Measurements from ENCODE around the gene CPEB3.
A peak's percentile ranks its signal among the peaks of the same experiment; 100 is the strongest.

CPEB3 gene

DNA sequence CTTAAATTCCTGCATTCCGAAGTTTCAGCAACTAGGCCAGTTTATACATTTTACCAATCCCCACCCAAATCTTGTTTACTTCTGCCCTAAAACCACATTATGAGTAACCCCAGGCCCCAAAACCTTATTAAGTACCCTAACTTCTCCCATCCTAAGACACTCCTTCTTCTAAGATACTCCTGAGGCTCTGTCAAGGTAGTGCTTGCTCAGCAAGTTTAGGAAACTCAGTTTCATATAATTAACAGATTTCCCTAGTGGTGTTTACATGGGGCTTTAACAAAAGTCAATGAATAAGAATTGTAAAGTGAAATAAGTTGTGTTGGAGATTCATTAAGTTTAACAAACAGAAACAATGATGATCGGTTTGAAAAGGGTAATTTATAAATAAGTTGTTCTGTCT is 77.8 kb downstream of the CPEB3 start:
- TF ChIP-seq POLR2A (IDR thresholded peaks at IDR 0.05; ENCODE audit: low read depth, low read length): no peak
- FAIRE-seq (no peak), DNase-seq (ENCODE audit: insufficient read length, low spot score) (no peak)

DNA sequence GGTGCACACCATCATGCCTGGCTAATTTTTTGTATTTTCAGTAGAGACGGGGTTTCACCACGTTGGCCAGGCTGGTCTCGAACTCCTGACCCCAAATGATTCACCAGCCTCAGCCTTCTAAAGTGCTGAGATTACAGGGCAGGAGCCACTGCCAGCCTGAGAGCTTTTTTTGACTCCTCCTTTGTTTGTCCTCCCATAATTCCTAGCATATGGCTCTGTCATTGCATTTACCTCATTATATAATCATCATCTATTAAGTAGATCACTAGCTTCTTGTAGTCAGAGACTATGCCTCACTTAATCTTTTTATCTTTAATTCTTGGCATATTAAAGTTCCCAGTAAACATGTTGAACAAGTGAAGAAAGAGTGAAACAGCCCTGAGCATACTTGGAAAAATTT is 82.1 kb downstream of the CPEB3 start:
- no peak for DNase-seq (ENCODE audit: insufficient read length, low spot score)
- peak; percentile 68 for FAIRE-seq
- TF ChIP-seq POLR2A (IDR thresholded peaks at IDR 0.05; ENCODE audit: low read depth, low read length): no peak

GRCh38 chr10:92208157-92208720 is 82.6 kb downstream of the CPEB3 start:
- no peak for TF ChIP-seq POLR2A (IDR thresholded peaks at IDR 0.05; ENCODE audit: low read depth, low read length)
- DNase-seq (ENCODE audit: insufficient read length, low spot score) (no peak), FAIRE-seq (no peak)

GRCh38 chr10:92207061-92207460 is 83.8 kb downstream of the CPEB3 start:
- DNase-seq (ENCODE audit: insufficient read length, low spot score) (no peak), FAIRE-seq (no peak)
- no peak for TF ChIP-seq POLR2A (IDR thresholded peaks at IDR 0.05; ENCODE audit: low read depth, low read length)

DNA sequence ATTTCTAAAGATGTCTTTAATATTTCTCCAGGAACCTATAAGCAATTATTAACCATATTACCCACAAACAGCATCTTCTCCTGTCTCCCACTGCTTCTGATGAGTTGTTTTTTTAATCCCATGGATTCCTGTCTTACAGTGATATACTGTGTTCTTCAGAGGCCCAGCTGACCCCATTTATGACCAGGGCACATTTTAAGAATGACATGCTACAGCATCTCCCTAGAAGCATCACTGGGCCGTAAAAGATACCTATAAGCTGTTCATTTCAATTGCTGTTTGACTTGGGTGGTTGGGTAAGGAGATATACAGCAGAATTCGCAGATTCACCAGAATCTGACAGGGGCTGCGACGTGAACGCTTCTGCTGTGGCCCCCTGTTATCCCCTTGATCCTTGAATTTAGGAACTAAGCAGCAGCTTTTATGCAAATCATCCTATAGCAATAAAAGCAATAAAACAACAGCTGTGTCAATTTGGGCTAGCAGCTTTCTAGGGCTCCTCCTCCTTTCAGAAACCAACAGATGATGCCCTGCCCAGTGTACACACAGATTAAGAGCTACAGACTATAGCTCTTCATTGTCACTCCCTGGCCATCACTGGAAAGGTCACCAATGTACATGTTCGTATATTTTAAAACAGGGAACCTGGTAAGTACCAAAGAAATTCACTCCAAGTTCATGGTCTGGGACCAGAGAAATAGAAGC is 86.8 kb downstream of the CPEB3 start:
- no peak for DNase-seq (ENCODE audit: insufficient read length, low spot score)
- no peak for FAIRE-seq
- TF ChIP-seq POLR2A (IDR thresholded peaks at IDR 0.05; ENCODE audit: low read depth, low read length): no peak

DNA sequence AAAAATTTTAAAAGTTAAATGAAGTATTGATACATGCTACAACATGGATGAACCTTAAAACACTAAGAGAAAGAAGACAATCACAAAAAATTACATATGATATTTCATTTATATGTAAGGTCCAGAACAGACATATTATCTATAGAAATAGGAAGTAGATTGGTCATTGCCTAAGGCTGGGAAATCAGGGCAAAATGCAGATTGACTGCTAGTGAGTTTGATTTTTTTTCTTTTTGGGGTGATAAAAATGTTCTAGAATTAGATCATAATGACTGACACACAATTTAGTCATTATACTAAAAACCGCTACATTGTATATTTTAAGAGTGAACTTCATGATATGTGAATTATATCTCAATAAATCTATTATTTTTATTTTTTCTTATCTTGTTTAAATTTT is 88.3 kb downstream of the CPEB3 start:
- DNase-seq (ENCODE audit: insufficient read length, low spot score): no peak
- no peak for FAIRE-seq
- TF ChIP-seq POLR2A (IDR thresholded peaks at IDR 0.05; ENCODE audit: low read depth, low read length): no peak

GRCh38 chr10:92200564-92200963 is 90.3 kb downstream of the CPEB3 start:
- TF ChIP-seq POLR2A (IDR thresholded peaks at IDR 0.05; ENCODE audit: low read depth, low read length): no peak
- FAIRE-seq (peak; percentile 20), DNase-seq (ENCODE audit: insufficient read length, low spot score) (no peak)

- no peak for TF ChIP-seq POLR2A (IDR thresholded peaks at IDR 0.05; ENCODE audit: low read depth, low read length)
- DNase-seq (ENCODE audit: insufficient read length, low spot score): no peak
- peak; percentile 66 for FAIRE-seq
These were observed 103.8 kb downstream of the CPEB3 start for GRCh38 chr10:92187101-92187500.

DNA sequence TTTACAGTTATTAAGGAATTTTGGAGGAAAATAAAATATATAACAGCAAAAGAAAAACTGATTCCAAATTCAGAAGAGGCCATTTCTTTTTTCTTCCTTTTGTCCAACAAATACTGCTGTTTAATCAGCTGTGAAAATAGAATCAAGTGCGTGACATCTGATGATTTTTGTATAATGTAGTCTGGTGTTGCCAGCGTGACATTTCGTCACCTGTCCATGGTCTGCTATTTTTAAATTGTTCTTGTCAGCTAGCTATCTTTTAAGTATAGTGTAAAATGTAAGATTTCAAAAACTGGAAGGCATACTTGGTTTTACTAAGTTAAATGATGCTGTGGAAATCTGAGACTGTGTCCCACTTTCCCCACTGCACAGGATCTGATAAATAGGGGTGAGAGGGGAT is 105.9 kb downstream of the CPEB3 start:
- no peak for DNase-seq (ENCODE audit: insufficient read length, low spot score)
- no peak for TF ChIP-seq POLR2A (IDR thresholded peaks at IDR 0.05; ENCODE audit: low read depth, low read length)
- FAIRE-seq: no peak

- FAIRE-seq (peak; percentile 43), DNase-seq (ENCODE audit: insufficient read length, low spot score) (no peak)
- TF ChIP-seq POLR2A (IDR thresholded peaks at IDR 0.05; ENCODE audit: low read depth, low read length): no peak
These were observed 107.7 kb downstream of the CPEB3 start for GRCh38 chr10:92183199-92183598.

- FAIRE-seq (peak; percentile 64), DNase-seq (ENCODE audit: insufficient read length, low spot score) (no peak)
- TF ChIP-seq POLR2A (IDR thresholded peaks at IDR 0.05; ENCODE audit: low read depth, low read length): no peak
These were observed 109.3 kb downstream of the CPEB3 start for GRCh38 chr10:92181575-92181974.

GRCh38 chr10:92180399-92180798 is 110.5 kb downstream of the CPEB3 start:
- FAIRE-seq: no peak

GRCh38 chr10:92177546-92177945 is 113.3 kb downstream of the CPEB3 start:
- no peak for FAIRE-seq
- DNase-seq (ENCODE audit: insufficient read length, low spot score): no peak
- TF ChIP-seq POLR2A (IDR thresholded peaks at IDR 0.05; ENCODE audit: low read depth, low read length): no peak

More at GRCh38 chr10:92180399-92180798, 110.5 kb downstream of the CPEB3 start:
- no peak for DNase-seq (ENCODE audit: insufficient read length, low spot score)
- no peak for TF ChIP-seq POLR2A (IDR thresholded peaks at IDR 0.05; ENCODE audit: low read depth, low read length)

DNA sequence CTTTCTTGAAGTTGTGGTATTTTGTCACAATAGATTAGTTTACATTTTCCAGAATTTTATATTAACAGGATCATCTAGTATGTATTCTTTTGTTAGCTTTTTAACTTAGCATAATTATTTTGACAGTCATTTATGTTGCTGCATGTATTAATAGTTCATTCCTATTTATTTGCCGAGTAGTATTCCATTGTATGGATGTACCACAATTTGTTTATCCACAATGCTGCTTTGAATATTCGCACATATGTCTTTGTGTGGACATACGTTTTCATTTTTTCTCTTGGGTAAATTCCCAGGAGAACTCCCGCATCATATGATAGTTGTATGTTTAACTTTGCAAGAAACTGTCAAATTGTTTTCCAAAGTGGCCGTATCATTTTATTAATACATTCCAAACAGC is 115.7 kb downstream of the CPEB3 start:
- DNase-seq (ENCODE audit: insufficient read length, low spot score) (no peak), FAIRE-seq (no peak)
- TF ChIP-seq POLR2A (IDR thresholded peaks at IDR 0.05; ENCODE audit: low read depth, low read length): no peak

DNA sequence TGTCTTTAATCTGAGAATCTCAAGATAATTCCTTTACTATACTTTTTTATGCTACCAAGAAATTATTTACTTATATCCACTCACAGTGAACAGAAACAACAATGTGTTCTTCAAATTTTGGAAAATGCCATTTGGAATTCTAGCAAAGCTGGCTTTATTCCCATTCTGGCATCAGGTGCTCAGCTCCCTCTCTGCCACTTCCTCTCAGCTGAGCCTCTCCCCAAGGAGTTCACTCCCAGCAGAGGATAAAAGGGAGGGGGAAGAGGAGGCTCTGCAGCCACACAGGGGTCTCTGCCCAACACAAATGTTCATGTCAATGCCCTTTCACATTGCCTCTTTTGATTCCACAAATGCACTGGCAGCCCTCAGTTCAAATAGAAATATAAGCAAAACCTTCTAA is 116.9 kb downstream of the CPEB3 start:
- TF ChIP-seq POLR2A (IDR thresholded peaks at IDR 0.05; ENCODE audit: low read depth, low read length): no peak
- FAIRE-seq: peak; percentile 23
- no peak for DNase-seq (ENCODE audit: insufficient read length, low spot score)

Measured in H54 (cell line).